Ascending aorta (tissue), 2 donors: Measurements from ENCODE around the gene GGTLC2. TPM values are rescaled to one million over a fixed set of nuclear protein-coding genes. Genes with fewer than 3 reads are reported as not detected.
A peak's percentile ranks its signal among the peaks of the same experiment; 100 is the strongest.

Experiments used
- DNase-seq, 2 donors: peaks; one replicate each; pipeline ENCODE4 v3.0.0-alpha.2; 2019; ENCODE audit warnings: low spot score in 2 of 2
- H3K27ac ChIP-seq, 2 donors: fragments of 200-600 bp; sonication (generic); one replicate each; pipeline ENCODE4 v1.5.1; 2016 to 2017; ENCODE audit warnings: mild to moderate bottlenecking in 1 of 2
- H3K27me3 ChIP-seq: fragments of 200-600 bp; sonication (generic); one replicate; pipeline ENCODE4 v1.5.1; 2017
- H3K36me3 ChIP-seq, 2 donors: fragments of 200-600 bp; sonication (generic); one replicate each; pipeline ENCODE4 v1.5.1; 2016
- H3K4me1 ChIP-seq, 2 donors: fragments of 200-600 bp; sonication (generic); one replicate each; pipeline ENCODE4 v1.5.1; 2016 to 2017; ENCODE audit warnings: mild to moderate bottlenecking in 1 of 2
- H3K4me3 ChIP-seq, 2 donors: fragments of 200-600 bp; sonication (generic); one replicate each; pipeline ENCODE4 v1.5.1; 2016 to 2017; ENCODE audit warnings: mild to moderate bottlenecking in 1 of 2
- H3K9me3 ChIP-seq, 2 donors: fragments of 200-600 bp; sonication (generic); one replicate each; pipeline ENCODE4 v1.5.1; 2016
- intact Hi-C: fragments of 100-400 bp; cut with DNase I; formaldehyde crosslinking; loops from one replicate; pipeline ENCODE4 v1.15.1; 2023
- total RNA-seq: library from RNA; depleted of rRNA; stranded (reverse); fragments of >200 nt; gene quantifications from one replicate; pipeline ENCODE4 v1.1.0, GENCODE V29; 2016
- TF ChIP-seq, protein P1 (sequence below), 3 experiments: fragments of 200-600 bp in 2 of 3; fragments of 450-650 bp in 1 of 3; sonication (generic) in 2 of 3; IDR thresholded peaks; one replicate each; pipeline ENCODE4 v1.5.1; 2016 to 2019; ENCODE audit warnings: antibody characterized with exemption in 3 of 3, mild to moderate bottlenecking in 1 of 3, moderate library complexity in 1 of 3

GGTLC2 gene
- total RNA-seq, 1 donor from 2014 or later: not detected

DNA sequence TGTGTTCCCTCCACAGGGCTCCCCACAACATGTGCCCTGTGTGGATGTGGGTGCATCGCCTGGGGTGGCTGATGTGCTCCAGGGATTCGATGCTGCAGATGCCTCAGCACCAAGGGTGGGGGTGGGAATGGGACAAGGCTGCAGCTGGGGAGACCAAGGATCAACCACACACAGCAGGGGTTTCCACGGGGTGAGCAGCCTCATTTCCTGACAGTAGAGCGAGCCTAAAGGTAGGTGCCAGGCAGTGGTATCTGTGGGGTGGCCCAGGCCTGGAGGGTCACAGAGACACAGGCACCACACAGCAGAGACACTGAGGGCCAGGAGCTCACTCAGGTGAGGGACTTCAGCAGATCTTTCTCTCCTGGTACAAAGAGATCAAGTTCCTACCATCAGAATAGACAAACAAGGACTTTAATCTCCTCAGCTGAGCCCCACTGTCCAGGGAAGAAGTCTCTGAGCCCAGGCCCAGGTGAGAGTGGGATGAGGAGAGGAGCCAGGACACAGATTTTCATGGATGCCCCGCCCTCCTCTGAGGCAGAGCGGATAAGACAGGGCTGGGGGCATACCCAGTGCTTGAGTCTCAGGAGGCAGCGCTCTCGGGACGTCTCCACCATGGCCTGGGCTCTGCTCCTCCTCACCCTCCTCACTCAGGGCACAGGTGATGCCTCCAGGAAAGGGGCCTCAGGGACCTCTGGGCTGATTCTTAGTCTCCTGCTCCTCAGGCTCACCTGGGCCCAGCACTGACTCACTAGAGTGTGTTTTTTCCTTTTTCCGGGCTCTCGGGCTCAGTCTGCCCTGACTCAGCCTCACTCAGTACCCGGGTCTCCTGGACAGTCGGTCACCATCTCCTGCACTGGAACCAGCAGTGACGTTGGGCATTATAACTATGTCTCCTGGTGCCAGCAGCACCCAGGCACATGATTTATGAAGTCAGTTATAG, 19.7 kb downstream of the GGTLC2 start:
- Histone ChIP-seq H3K9me3 (no peaks in the 10 kb centered on the region), H3K36me3 (no peaks in the 10 kb centered on the region), H3K4me3 (no peak overlapping the region), H3K27ac (no peak overlapping the region), H3K27me3 (no peaks in the 10 kb centered on the region), H3K4me1 (no peaks in the 10 kb centered on the region)
- intact Hi-C loops: no loop called here
- DNase-seq: no peak
- TF ChIP-seq, protein P1, sequence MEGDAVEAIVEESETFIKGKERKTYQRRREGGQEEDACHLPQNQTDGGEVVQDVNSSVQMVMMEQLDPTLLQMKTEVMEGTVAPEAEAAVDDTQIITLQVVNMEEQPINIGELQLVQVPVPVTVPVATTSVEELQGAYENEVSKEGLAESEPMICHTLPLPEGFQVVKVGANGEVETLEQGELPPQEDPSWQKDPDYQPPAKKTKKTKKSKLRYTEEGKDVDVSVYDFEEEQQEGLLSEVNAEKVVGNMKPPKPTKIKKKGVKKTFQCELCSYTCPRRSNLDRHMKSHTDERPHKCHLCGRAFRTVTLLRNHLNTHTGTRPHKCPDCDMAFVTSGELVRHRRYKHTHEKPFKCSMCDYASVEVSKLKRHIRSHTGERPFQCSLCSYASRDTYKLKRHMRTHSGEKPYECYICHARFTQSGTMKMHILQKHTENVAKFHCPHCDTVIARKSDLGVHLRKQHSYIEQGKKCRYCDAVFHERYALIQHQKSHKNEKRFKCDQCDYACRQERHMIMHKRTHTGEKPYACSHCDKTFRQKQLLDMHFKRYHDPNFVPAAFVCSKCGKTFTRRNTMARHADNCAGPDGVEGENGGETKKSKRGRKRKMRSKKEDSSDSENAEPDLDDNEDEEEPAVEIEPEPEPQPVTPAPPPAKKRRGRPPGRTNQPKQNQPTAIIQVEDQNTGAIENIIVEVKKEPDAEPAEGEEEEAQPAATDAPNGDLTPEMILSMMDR (IDR thresholded peaks at IDR 0.05): no peak

DNA sequence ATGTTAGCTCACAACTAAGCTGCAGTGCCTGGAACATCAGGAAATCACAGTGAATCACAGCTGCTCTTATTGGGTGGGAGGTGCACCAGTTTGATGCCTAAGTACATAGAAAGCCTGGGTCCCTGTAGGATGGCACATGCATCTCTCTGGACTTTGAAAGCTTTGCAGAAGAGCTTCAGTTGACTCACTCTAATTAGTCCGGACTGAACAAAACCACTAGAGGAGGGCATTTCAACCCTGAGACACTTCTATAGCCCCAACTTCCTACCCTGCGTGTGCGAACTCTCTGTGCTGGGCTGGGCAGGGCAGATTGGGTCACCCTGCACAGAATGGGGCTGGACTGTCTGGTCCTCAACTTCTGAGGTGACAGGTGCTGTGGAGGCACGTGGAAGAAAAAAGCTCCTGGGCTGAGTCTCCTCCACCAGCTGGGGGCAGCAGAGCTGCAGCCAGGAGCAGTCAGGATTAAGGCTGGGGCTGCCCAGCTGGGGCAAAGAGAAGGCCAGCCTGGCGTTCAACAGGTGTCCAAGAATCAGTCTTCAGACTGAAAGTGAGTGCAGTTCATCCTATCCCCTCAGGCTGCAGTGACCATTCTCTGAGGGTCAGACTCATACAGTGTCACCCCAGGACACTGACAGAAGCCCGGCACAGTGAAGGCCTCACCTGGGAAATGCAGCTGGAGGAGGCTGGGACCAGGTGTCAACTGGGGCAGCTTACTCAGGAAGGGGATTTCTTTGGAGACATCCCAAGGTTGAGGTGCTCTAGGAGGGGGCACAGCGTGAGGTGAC, 22.1 kb downstream of the GGTLC2 start:
- DNase-seq: no peak
- Histone ChIP-seq H3K27me3 (no peaks in the 10 kb centered on the region), H3K4me3 (no peak overlapping the region), H3K9me3 (no peaks in the 10 kb centered on the region), H3K36me3 (no peaks in the 10 kb centered on the region), H3K27ac (no peak overlapping the region), H3K4me1 (no peaks in the 10 kb centered on the region)
- intact Hi-C loops: no loop called here
- TF ChIP-seq, protein P1 (IDR thresholded peaks at IDR 0.05): peak in 1 of 3 experiments; percentile 19

DNA sequence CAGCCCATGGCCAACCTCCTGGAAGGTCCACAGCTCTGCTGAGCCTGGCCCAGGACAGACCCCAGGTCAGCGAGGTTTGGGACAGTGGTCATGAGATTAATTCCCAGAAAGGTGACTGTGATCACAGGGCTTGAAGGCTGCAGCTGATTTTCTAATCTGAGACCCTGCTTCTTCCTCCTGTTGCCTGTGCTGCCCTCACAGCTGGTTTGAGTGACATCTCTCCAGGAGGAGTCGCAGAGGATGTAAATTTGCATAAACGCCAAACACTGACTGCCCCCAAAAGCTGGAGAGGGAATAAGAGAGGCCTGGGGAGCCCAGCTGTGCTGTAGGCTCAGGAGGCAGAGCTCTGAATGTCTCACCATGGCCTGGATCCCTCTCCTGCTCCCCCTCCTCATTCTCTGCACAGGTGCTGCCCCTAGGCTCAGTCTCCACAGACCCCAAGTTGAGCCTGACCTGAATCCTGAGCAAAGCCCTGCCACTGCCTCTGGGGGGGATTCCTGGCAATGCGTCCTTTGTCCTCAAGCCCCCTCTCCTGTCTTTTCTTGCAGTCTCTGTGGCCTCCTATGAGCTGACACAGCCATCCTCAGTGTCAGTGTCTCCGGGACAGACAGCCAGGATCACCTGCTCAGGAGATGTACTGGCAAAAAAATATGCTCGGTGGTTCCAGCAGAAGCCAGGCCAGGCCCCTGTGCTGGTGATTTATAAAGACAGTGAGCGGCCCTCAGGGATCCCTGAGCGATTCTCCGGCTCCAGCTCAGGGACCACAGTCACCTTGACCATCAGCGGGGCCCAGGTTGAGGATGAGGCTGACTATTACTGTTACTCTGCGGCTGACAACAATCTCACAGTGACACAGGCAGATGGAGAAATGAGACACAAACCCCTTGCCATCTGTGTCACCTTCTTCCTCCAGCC, 23.8 kb downstream of the GGTLC2 start:
- TF ChIP-seq, protein P1 (IDR thresholded peaks at IDR 0.05): no peak
- H3K4me3 ChIP-seq: no peak overlapping the region
- no peaks in the 10 kb centered on the region for H3K9me3 ChIP-seq
- H3K27ac ChIP-seq: no peak overlapping the region
- no peaks in the 10 kb centered on the region for H3K27me3 ChIP-seq
- intact Hi-C loops: no loop called here
- H3K4me1 ChIP-seq: no peaks in the 10 kb centered on the region
- no peaks in the 10 kb centered on the region for H3K36me3 ChIP-seq
- no peak for DNase-seq

DNA sequence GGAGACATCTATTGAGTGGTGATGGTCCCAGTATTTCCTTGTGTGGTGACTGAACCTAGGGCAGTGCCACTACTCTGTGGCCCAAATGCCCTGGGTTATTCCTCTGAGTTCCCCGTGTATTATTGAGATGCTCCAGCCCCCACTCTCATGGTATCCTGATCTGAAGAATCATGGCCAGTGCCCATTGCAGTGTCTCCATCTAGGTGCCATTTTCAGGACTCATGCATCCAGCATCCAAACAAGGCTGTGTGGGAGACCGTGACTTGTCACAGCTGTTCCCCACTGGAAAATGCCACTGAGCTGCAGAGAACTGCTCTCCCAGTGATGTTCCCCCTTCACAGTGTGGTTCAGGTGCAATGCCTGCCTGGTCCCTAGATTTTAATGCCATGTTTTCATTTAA, 24.7 kb downstream of the GGTLC2 start:
- Histone ChIP-seq H3K27ac (no peak overlapping the region), H3K9me3 (no peaks in the 10 kb centered on the region), H3K4me3 (no peak overlapping the region), H3K36me3 (no peaks in the 10 kb centered on the region), H3K4me1 (no peaks in the 10 kb centered on the region), H3K27me3 (no peaks in the 10 kb centered on the region)
- intact Hi-C loops: no loop called here
- no peak for DNase-seq
- TF ChIP-seq, protein P1 (IDR thresholded peaks at IDR 0.05): no peak

DNA sequence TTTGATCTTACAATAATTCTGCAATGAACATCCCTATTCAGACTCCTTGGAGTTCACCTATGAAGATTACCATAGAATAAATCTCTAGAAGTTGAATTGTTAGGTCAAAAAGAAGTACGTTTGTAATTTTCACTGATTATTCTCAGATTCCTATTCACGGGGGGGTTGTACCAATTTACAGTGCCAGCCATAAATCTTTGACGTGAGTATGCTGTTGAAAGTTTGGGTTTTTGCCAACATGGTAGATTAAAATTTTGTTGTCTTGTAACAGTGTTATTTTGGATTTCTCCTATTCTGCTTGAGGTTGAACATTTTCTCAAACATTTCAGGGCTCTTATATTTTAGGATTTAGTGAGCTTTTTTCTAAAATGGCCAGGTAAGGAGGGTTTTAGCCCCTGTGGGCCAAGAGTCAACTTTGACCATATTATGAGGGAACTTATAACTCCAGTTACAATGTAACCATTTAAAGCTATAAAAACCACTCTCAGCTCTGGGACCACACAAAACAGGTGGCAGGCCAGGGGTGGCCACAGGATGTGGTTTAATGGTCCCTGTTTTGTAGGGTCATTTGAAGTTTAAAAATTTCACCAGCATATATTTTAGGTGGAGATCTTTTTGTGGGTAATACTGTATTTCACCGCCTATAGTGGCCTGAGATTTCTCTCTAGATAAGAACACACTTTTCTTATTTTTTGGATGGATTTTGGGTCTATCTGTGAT, 25.8 kb downstream of the GGTLC2 start:
- intact Hi-C loops: no loop called here

More for the DNA sequence above, 25.8 kb downstream of the GGTLC2 start:
- TF ChIP-seq, protein P1 (IDR thresholded peaks at IDR 0.05): no peak
- Histone ChIP-seq H3K9me3 (no peaks in the 10 kb centered on the region), H3K4me1 (no peaks in the 10 kb centered on the region), H3K27me3 (no peaks in the 10 kb centered on the region), H3K4me3 (no peak overlapping the region), H3K36me3 (no peaks in the 10 kb centered on the region), H3K27ac (no peak overlapping the region)
- no peak for DNase-seq
